ENCODE data around the gene DDX5.

Gene DDX5

GRCh38 chr17:64448665-64449512 lies 57.2 kb downstream of the DDX5 start, which contains the start of gene MILR1:
MILR1 (plus strand) TSS chr17:64449115; CDS start chr17:64449169, 54 bp downstream.
- no peak for DNase-seq (ENCODE audit: low read depth)
- H3K4me3 ChIP-seq (ENCODE audit: low read length) = no peak within 1 kb of the TSS

More at GRCh38 chr17:64448665-64449512, 57.2 kb downstream of the DDX5 start, which contains the start of gene MILR1:
- no peak for TF ChIP-seq CTCF (conservative IDR thresholded peaks at IDR 0.05; ENCODE audit: low read depth, low read length)
